Gastrocnemius medialis (tissue), 4 donors: ENCODE results near the gene FGFBP1. TPM values are rescaled to one million over a fixed set of nuclear protein-coding genes. Genes with fewer than 3 reads are reported as not detected.

Experiments used
- ATAC-seq, 2 donors: fragments of 150-250 bp; one replicate each; pipeline ENCODE4 v1.9.1; 2016
- DNase-seq, 2 donors: peaks; one replicate each; pipeline ENCODE4 v3.0.0-alpha.2; 2019
- H3K27ac ChIP-seq, 4 donors: fragments of 200-600 bp; sonication (generic); 1 replicate in 1 of 4; 2 replicates in 3 of 4; pipeline ENCODE4 v1.5.1; 2016 to 2018; ENCODE audit warnings: mild to moderate bottlenecking in 2 of 4, moderate library complexity in 1 of 4
- H3K27me3 ChIP-seq, 3 donors: fragments of 200-600 bp; sonication (generic) in 2 of 3; 1 replicate in 1 of 3; 2 replicates in 2 of 3; pipeline versions ENCODE4 v1.5.1 to v1.6.0; 2016 to 2019; ENCODE audit warnings: mild to moderate bottlenecking in 1 of 3, moderate library complexity in 1 of 3
- H3K36me3 ChIP-seq, 2 donors: fragments of 200-600 bp; sonication (generic) in 1 of 2; one replicate each; pipeline ENCODE4 v1.5.1; 2017 to 2018
- H3K4me1 ChIP-seq, 2 donors: fragments of 200-600 bp; sonication (generic) in 1 of 2; one replicate each; pipeline ENCODE4 v1.5.1; 2016 to 2017; ENCODE audit warnings: mild to moderate bottlenecking in 2 of 2
- H3K4me3 ChIP-seq, 4 donors: fragments of 200-600 bp; sonication (generic) in 3 of 4; 1 replicate in 1 of 4; 2 replicates in 3 of 4; pipeline ENCODE4 v1.5.1; 2016 to 2019; ENCODE audit warnings: mild to moderate bottlenecking in 2 of 4
- H3K9me3 ChIP-seq, 3 donors: fragments of 200-600 bp; sonication (generic) in 2 of 3; 1 replicate in 1 of 3; 2 replicates in 2 of 3; pipeline ENCODE4 v1.5.1; 2016 to 2019
- POLR2A ChIP-seq, 2 donors: fragments of 450-650 bp; IDR thresholded peaks; one replicate each; pipeline ENCODE4 v1.6.1; 2017; ENCODE audit warnings: antibody characterized with exemption in 2 of 2, mild to moderate bottlenecking in 2 of 2, moderate library complexity in 2 of 2
- in situ Hi-C, 4 donors: fragments of 200-750 bp; cut with MboI; loops; one replicate each; pipeline versions ENCODE4 v1.15.0 to v1.8.0; 2017; ENCODE audit warnings: low sequenced_read_pairs in 4 of 4
- intact Hi-C: fragments of 100-400 bp; cut with DNase I; formaldehyde crosslinking; loops from one replicate; pipeline ENCODE4 v1.15.1; 2023; ENCODE audit warnings: low total_unique reads
- total RNA-seq, 4 donors: library from RNA; depleted of rRNA; stranded (reverse); fragments of >200 nt; gene quantifications; one replicate each; pipeline versions ENCODE4 v1.1.0 to v1.2.3, GENCODE V29; 2016
- TF ChIP-seq, protein P1 (sequence below), 5 experiments: fragments of 450-650 bp in 3 of 5; fragments of 200-600 bp in 2 of 5; sonication (generic) in 2 of 5; IDR thresholded peaks in 4 of 5; conservative IDR thresholded peaks in 1 of 5; 1 replicate in 4 of 5; 2 replicates in 1 of 5; pipeline ENCODE4 v1.5.1; 2016 to 2019; ENCODE audit warnings: antibody characterized with exemption in 5 of 5, mild to moderate bottlenecking in 3 of 5, moderate library complexity in 3 of 5

FGFBP1 gene
- total RNA-seq, 4 donors from 2014 or later = not detected

- Histone ChIP-seq H3K4me1 (no peaks in the 10 kb centered on the region), H3K9me3 (no peaks in the 10 kb centered on the region), H3K4me3 (no peak overlapping the region), H3K27me3 (no peaks in the 10 kb centered on the region), H3K27ac (no peak overlapping the region), H3K36me3 (no peaks in the 10 kb centered on the region)
- no peak for DNase-seq
- in situ Hi-C loops (no loop called here), intact Hi-C loops (no loop called here)
- TF ChIP-seq, protein P1, sequence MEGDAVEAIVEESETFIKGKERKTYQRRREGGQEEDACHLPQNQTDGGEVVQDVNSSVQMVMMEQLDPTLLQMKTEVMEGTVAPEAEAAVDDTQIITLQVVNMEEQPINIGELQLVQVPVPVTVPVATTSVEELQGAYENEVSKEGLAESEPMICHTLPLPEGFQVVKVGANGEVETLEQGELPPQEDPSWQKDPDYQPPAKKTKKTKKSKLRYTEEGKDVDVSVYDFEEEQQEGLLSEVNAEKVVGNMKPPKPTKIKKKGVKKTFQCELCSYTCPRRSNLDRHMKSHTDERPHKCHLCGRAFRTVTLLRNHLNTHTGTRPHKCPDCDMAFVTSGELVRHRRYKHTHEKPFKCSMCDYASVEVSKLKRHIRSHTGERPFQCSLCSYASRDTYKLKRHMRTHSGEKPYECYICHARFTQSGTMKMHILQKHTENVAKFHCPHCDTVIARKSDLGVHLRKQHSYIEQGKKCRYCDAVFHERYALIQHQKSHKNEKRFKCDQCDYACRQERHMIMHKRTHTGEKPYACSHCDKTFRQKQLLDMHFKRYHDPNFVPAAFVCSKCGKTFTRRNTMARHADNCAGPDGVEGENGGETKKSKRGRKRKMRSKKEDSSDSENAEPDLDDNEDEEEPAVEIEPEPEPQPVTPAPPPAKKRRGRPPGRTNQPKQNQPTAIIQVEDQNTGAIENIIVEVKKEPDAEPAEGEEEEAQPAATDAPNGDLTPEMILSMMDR (IDR thresholded peaks at IDR 0.05 in 4 of 5, conservative IDR thresholded peaks at IDR 0.05 in 1 of 5) = no peak
- TF ChIP-seq POLR2A (IDR thresholded peaks at IDR 0.05) = no peak
- no peak for ATAC-seq
These were observed 48.2 kb downstream of the FGFBP1 start for GRCh38 chr4:15890246-15890829.

DNA sequence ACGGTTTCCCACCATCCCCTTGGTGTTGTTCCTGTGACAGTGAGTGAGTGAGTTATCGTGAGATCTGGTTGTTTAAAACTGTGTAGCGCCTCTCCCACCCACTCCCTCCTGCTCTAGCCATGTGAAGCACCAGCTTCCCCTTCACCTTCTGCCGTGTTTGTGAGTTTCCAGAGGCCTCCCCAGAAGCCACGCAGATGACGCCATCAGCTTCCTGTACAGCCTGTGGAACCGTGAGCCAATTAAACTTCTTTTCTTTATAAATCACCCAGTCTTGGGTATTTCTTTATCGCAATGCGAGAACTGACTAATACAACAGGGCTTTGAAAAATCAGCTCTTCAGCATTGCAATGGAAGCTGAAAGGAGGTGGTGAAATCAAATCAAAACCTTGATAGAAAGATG is 50.0 kb downstream of the FGFBP1 start:
- in situ Hi-C loops (loop anchor here in 2 of 4 donors (10.0 kb wide), 2 partner anchors 66 to 116 kb away; no protein-coding TSS in a partner anchor), intact Hi-C loops (loop anchor here (10.0 kb wide), 1 partner anchor 164 kb away; no protein-coding TSS in a partner anchor)
- no peak for DNase-seq
- no peaks in the 10 kb centered on the region for H3K27me3 ChIP-seq
- ATAC-seq = no peak
- H3K4me3 ChIP-seq = no peak overlapping the region
- H3K36me3 ChIP-seq = no peaks in the 10 kb centered on the region
- no peak for TF ChIP-seq POLR2A (IDR thresholded peaks at IDR 0.05)
- TF ChIP-seq, protein P1 (IDR thresholded peaks at IDR 0.05 in 4 of 5, conservative IDR thresholded peaks at IDR 0.05 in 1 of 5) = no peak
- H3K4me1 ChIP-seq = no peaks in the 10 kb centered on the region
- H3K9me3 ChIP-seq = no peaks in the 10 kb centered on the region
- no peak overlapping the region for H3K27ac ChIP-seq

Other genes with a start within 250 kb of the FGFBP1 start
- gene BST1, start 235.7 kb downstream of the FGFBP1 start, total RNA-seq = 1 to 10 TPM in 2 of 4 donors, under 1 TPM in 2; 0.26 to 2.1 (median 0.95) TPM
- 1 to 10 TPM in 3 of 4 donors, under 1 TPM in 1; 0.73 to 9.0 (median 2.4) TPM for gene CD38, start 160.4 kb downstream of the FGFBP1 start, total RNA-seq
- gene FGFBP2, start 24.4 kb upstream of the FGFBP1 start, total RNA-seq = 1 to 10 TPM in 2 of 4 donors, under 1 TPM in 1, not detected in 1; 0.31 to 2.9 (median 1.1) TPM
- gene PROM1, start 145.3 kb upstream of the FGFBP1 start, total RNA-seq = 1 to 10 TPM in 1 of 4 donors, under 1 TPM in 2, not detected in 1; 0.11 to 2.9 (median 0.58) TPM